GM12892 (cell line): Measurements from ENCODE around the gene CAPN1.

Experiments used
- POLR2A ChIP-seq: IDR thresholded peaks from 2 replicates; pipeline ENCODE4 v1.6.1; 2011; ENCODE audit warnings: low read depth, low read length, control low read depth
- POLR2AphosphoS5 ChIP-seq: IDR thresholded peaks from 2 replicates; pipeline ENCODE4 v1.6.1; 2011; ENCODE audit warnings: low read depth, low read length, control low read depth
- TAF1 ChIP-seq: IDR thresholded peaks from 2 replicates; pipeline ENCODE4 v1.6.1; 2011; ENCODE audit warnings: low read depth, mild to moderate bottlenecking, control low read depth, low read length, borderline replicate concordance

- TF ChIP-seq POLR2A (no peak), POLR2AphosphoS5 (no peak), TAF1 (no peak)
Observed at GRCh38 chr11:65227879-65228278, 46.2 kb downstream of the CAPN1 start.
